ENCODE data around the gene LRIG2.
"Not testable (repeated sequence)": the region's sequence is repeated elsewhere in the genome, so short reads cannot be mapped to it uniquely, and the experiment has no call there.

GRCh38 chr1:113063456-113063855 is 9.5 kb upstream of the LRIG2 start:
- TF ChIP-seq POLR2AphosphoS5 (IDR thresholded peaks at IDR 0.05; ENCODE audit: low read depth, low read length); CTCF (IDR thresholded peaks at IDR 0.05); MXI1 (IDR thresholded peaks at IDR 0.05; ENCODE audit: low read depth, low read length); EZH2phosphoT487 (IDR thresholded peaks at IDR 0.05; ENCODE audit: borderline replicate concordance, low read depth); RCOR1 (IDR thresholded peaks at IDR 0.05; ENCODE audit: low read length); RAD21 (IDR thresholded peaks at IDR 0.05; ENCODE audit: low read length); MAX (IDR thresholded peaks at IDR 0.05; ENCODE audit: low read depth); FOXJ3 (CRISPR knock-in tag; IDR thresholded peaks at IDR 0.05); TAF1 (IDR thresholded peaks at IDR 0.05; ENCODE audit: borderline replicate concordance, low read depth, low read length): not testable (repeated sequence)

Data from SK-N-SH (cell line).